ENCODE measurements around the gene RBBP4.

The RBBP4 gene

GRCh38 chr1:32714277-32714676, 63.3 kb downstream of the RBBP4 start:
- Histone ChIP-seq H3K4me1 (ENCODE audit: control insufficient read depth in 1 of 2, insufficient read depth in 2 of 2, low read length in 2 of 2) (no peaks in the 10 kb centered on the region), H3K9me3 (ENCODE audit: control insufficient read depth in 1 of 2, low read length in 2 of 2) (no peaks in the 10 kb centered on the region), H3K4me3 (ENCODE audit: low read depth in 1 of 2, low read length in 2 of 2) (no peak overlapping the region), H3K27me3 (ENCODE audit: low read depth, low read length) (no peaks in the 10 kb centered on the region), H3K27ac (ENCODE audit: low read length) (no peak overlapping the region), H3K36me3 (ENCODE audit: control insufficient read depth in 1 of 2, insufficient read depth in 2 of 2, low read length in 2 of 2) (no peaks in the 10 kb centered on the region)

GRCh38 chr1:32715901-32716311, 64.9 kb downstream of the RBBP4 start:
- Histone ChIP-seq H3K27me3 (ENCODE audit: low read depth, low read length) (no peaks in the 10 kb centered on the region), H3K4me3 (ENCODE audit: low read depth in 1 of 2, low read length in 2 of 2) (no peak overlapping the region), H3K27ac (ENCODE audit: low read length) (peak overlapping the region; percentile 33), H3K9me3 (ENCODE audit: control insufficient read depth in 1 of 2, low read length in 2 of 2) (no peaks in the 10 kb centered on the region), H3K36me3 (ENCODE audit: control insufficient read depth in 1 of 2, insufficient read depth in 2 of 2, low read length in 2 of 2) (no peaks in the 10 kb centered on the region), H3K4me1 (ENCODE audit: control insufficient read depth in 1 of 2, insufficient read depth in 2 of 2, low read length in 2 of 2) (no peaks in the 10 kb centered on the region)

- no peaks in the 10 kb centered on the region for H3K4me1 ChIP-seq (ENCODE audit: control insufficient read depth in 1 of 2, insufficient read depth in 2 of 2, low read length in 2 of 2)
- no peak overlapping the region for H3K4me3 ChIP-seq (ENCODE audit: low read depth in 1 of 2, low read length in 2 of 2)
- no peaks in the 10 kb centered on the region for H3K9me3 ChIP-seq (ENCODE audit: control insufficient read depth in 1 of 2, low read length in 2 of 2)
- peak overlapping the region; percentile 33 for H3K27ac ChIP-seq (ENCODE audit: low read length)
- H3K27me3 ChIP-seq (ENCODE audit: low read depth, low read length), result no peaks in the 10 kb centered on the region
- H3K36me3 ChIP-seq (ENCODE audit: control insufficient read depth in 1 of 2, insufficient read depth in 2 of 2, low read length in 2 of 2), result no peaks in the 10 kb centered on the region
These were observed 65.5 kb downstream of the RBBP4 start for GRCh38 chr1:32716312-32717148.

GRCh38 chr1:32717503-32717902, 66.5 kb downstream of the RBBP4 start:
- Histone ChIP-seq H3K4me3 (ENCODE audit: low read depth in 1 of 2, low read length in 2 of 2) (no peak overlapping the region), H3K36me3 (ENCODE audit: control insufficient read depth in 1 of 2, insufficient read depth in 2 of 2, low read length in 2 of 2) (no peaks in the 10 kb centered on the region), H3K27me3 (ENCODE audit: low read depth, low read length) (no peaks in the 10 kb centered on the region), H3K9me3 (ENCODE audit: control insufficient read depth in 1 of 2, low read length in 2 of 2) (no peaks in the 10 kb centered on the region), H3K27ac (ENCODE audit: low read length) (no peak overlapping the region), H3K4me1 (ENCODE audit: control insufficient read depth in 1 of 2, insufficient read depth in 2 of 2, low read length in 2 of 2) (no peaks in the 10 kb centered on the region)

GRCh38 chr1:32718036-32718435, 67.0 kb downstream of the RBBP4 start:
- H3K9me3 ChIP-seq (ENCODE audit: control insufficient read depth in 1 of 2, low read length in 2 of 2), result no peaks in the 10 kb centered on the region
- H3K27ac ChIP-seq (ENCODE audit: low read length), result no peak overlapping the region
- no peaks in the 10 kb centered on the region for H3K27me3 ChIP-seq (ENCODE audit: low read depth, low read length)
- H3K36me3 ChIP-seq (ENCODE audit: control insufficient read depth in 1 of 2, insufficient read depth in 2 of 2, low read length in 2 of 2), result no peaks in the 10 kb centered on the region
- H3K4me3 ChIP-seq (ENCODE audit: low read depth in 1 of 2, low read length in 2 of 2), result no peak overlapping the region
- no peaks in the 10 kb centered on the region for H3K4me1 ChIP-seq (ENCODE audit: control insufficient read depth in 1 of 2, insufficient read depth in 2 of 2, low read length in 2 of 2)

GRCh38 chr1:32718527-32718926, 67.5 kb downstream of the RBBP4 start:
- Histone ChIP-seq H3K4me1 (ENCODE audit: control insufficient read depth in 1 of 2, insufficient read depth in 2 of 2, low read length in 2 of 2) (no peaks in the 10 kb centered on the region), H3K27me3 (ENCODE audit: low read depth, low read length) (no peaks in the 10 kb centered on the region), H3K36me3 (ENCODE audit: control insufficient read depth in 1 of 2, insufficient read depth in 2 of 2, low read length in 2 of 2) (no peaks in the 10 kb centered on the region), H3K27ac (ENCODE audit: low read length) (no peak overlapping the region), H3K9me3 (ENCODE audit: control insufficient read depth in 1 of 2, low read length in 2 of 2) (no peaks in the 10 kb centered on the region), H3K4me3 (ENCODE audit: low read depth in 1 of 2, low read length in 2 of 2) (no peak overlapping the region)

GRCh38 chr1:32719681-32720275, 68.8 kb downstream of the RBBP4 start:
- Histone ChIP-seq H3K27me3 (ENCODE audit: low read depth, low read length) (no peaks in the 10 kb centered on the region), H3K4me3 (ENCODE audit: low read depth in 1 of 2, low read length in 2 of 2) (no peak overlapping the region), H3K9me3 (ENCODE audit: control insufficient read depth in 1 of 2, low read length in 2 of 2) (no peaks in the 10 kb centered on the region), H3K27ac (ENCODE audit: low read length) (no peak overlapping the region), H3K4me1 (ENCODE audit: control insufficient read depth in 1 of 2, insufficient read depth in 2 of 2, low read length in 2 of 2) (peaks cover 0 to 3% of the 10 kb centered on the region in 2 donors), H3K36me3 (ENCODE audit: control insufficient read depth in 1 of 2, insufficient read depth in 2 of 2, low read length in 2 of 2) (no peaks in the 10 kb centered on the region)

- Histone ChIP-seq H3K4me3 (ENCODE audit: low read depth in 1 of 2, low read length in 2 of 2) (no peak overlapping the region), H3K36me3 (ENCODE audit: control insufficient read depth in 1 of 2, insufficient read depth in 2 of 2, low read length in 2 of 2) (no peaks in the 10 kb centered on the region), H3K4me1 (ENCODE audit: control insufficient read depth in 1 of 2, insufficient read depth in 2 of 2, low read length in 2 of 2) (peaks cover 0 to 10% of the 10 kb centered on the region in 2 donors), H3K27ac (ENCODE audit: low read length) (no peak overlapping the region), H3K9me3 (ENCODE audit: control insufficient read depth in 1 of 2, low read length in 2 of 2) (no peaks in the 10 kb centered on the region), H3K27me3 (ENCODE audit: low read depth, low read length) (no peaks in the 10 kb centered on the region)
These were observed 73.9 kb downstream of the RBBP4 start for GRCh38 chr1:32724678-32725614.

- no peaks in the 10 kb centered on the region for H3K9me3 ChIP-seq (ENCODE audit: control insufficient read depth in 1 of 2, low read length in 2 of 2)
- H3K36me3 ChIP-seq (ENCODE audit: control insufficient read depth in 1 of 2, insufficient read depth in 2 of 2, low read length in 2 of 2), result no peaks in the 10 kb centered on the region
- H3K27me3 ChIP-seq (ENCODE audit: low read depth, low read length), result no peaks in the 10 kb centered on the region
- H3K27ac ChIP-seq (ENCODE audit: low read length), result no peak overlapping the region
- peaks cover 0 to 10% of the 10 kb centered on the region in 2 donors for H3K4me1 ChIP-seq (ENCODE audit: control insufficient read depth in 1 of 2, insufficient read depth in 2 of 2, low read length in 2 of 2)
- no peak overlapping the region for H3K4me3 ChIP-seq (ENCODE audit: low read depth in 1 of 2, low read length in 2 of 2)
These were observed 74.6 kb downstream of the RBBP4 start for GRCh38 chr1:32725615-32725982.

GRCh38 chr1:32727876-32728275, 76.9 kb downstream of the RBBP4 start:
- Histone ChIP-seq H3K36me3 (ENCODE audit: control insufficient read depth in 1 of 2, insufficient read depth in 2 of 2, low read length in 2 of 2) (no peaks in the 10 kb centered on the region), H3K4me3 (ENCODE audit: low read depth in 1 of 2, low read length in 2 of 2) (no peak overlapping the region), H3K9me3 (ENCODE audit: control insufficient read depth in 1 of 2, low read length in 2 of 2) (no peaks in the 10 kb centered on the region), H3K4me1 (ENCODE audit: control insufficient read depth in 1 of 2, insufficient read depth in 2 of 2, low read length in 2 of 2) (peaks cover 0 to 10% of the 10 kb centered on the region in 2 donors), H3K27ac (ENCODE audit: low read length) (no peak overlapping the region), H3K27me3 (ENCODE audit: low read depth, low read length) (no peaks in the 10 kb centered on the region)

- no peak overlapping the region for H3K27ac ChIP-seq (ENCODE audit: low read length)
- H3K36me3 ChIP-seq (ENCODE audit: control insufficient read depth in 1 of 2, insufficient read depth in 2 of 2, low read length in 2 of 2), result no peaks in the 10 kb centered on the region
- no peak overlapping the region for H3K4me3 ChIP-seq (ENCODE audit: low read depth in 1 of 2, low read length in 2 of 2)
- peaks cover 0 to 10% of the 10 kb centered on the region in 2 donors for H3K4me1 ChIP-seq (ENCODE audit: control insufficient read depth in 1 of 2, insufficient read depth in 2 of 2, low read length in 2 of 2)
- no peaks in the 10 kb centered on the region for H3K27me3 ChIP-seq (ENCODE audit: low read depth, low read length)
- no peaks in the 10 kb centered on the region for H3K9me3 ChIP-seq (ENCODE audit: control insufficient read depth in 1 of 2, low read length in 2 of 2)
These were observed 77.5 kb downstream of the RBBP4 start for GRCh38 chr1:32728413-32729077.
